Activated CD4-positive, alpha-beta T cell treated with anti-CD3 and anti-CD28 coated beads for 36 hours (primary cell): ENCODE measurements around the gene COPG2. TPM values are rescaled to one million over a fixed set of nuclear protein-coding genes. Genes with fewer than 3 reads are reported as not detected.
"Not testable (repeated sequence)": the region's sequence is repeated elsewhere in the genome, so short reads cannot be mapped to it uniquely, and the experiment has no call there.

Experiments used
- ATAC-seq: fragments of 200-7000 bp; cut with Tn5 transposase; one replicate; pipeline ENCODE4 v1.10.0; 2021; ENCODE audit warnings: mild to moderate bottlenecking, moderate library complexity
- CTCF ChIA-PET: fragments of 350-600 bp; sonication (Branson Sonifier 250); formaldehyde crosslinking; loops from one replicate; lab custom pipeline; 2021; ENCODE audit warnings: antibody characterized with exemption; lab: Charles Lee
- POLR2A ChIA-PET: fragments of 350-600 bp; sonication (Branson Sonifier 250); formaldehyde crosslinking; loops from one replicate; lab custom pipeline; 2021; ENCODE audit warnings: antibody characterized with exemption, inconsistent platforms; lab: Charles Lee
- DNase-seq: peaks from one replicate; pipeline ENCODE4 v3.0.0-alpha.2; 2020
- H3K27ac Mint-ChIP-seq: one replicate; pipeline ENCODE4 v1.8.0; 2021; ENCODE audit warnings: mixed read lengths
- H3K27me3 Mint-ChIP-seq: one replicate; pipeline ENCODE4 v1.8.0; 2021; ENCODE audit warnings: mixed read lengths
- H3K36me3 Mint-ChIP-seq: one replicate; pipeline ENCODE4 v1.8.0; 2021; ENCODE audit warnings: low read depth, mixed read lengths
- H3K4me1 Mint-ChIP-seq: one replicate; pipeline ENCODE4 v1.8.0; 2021; ENCODE audit warnings: mixed read lengths
- H3K4me3 Mint-ChIP-seq: one replicate; pipeline ENCODE4 v1.8.0; 2021; ENCODE audit warnings: mild to moderate bottlenecking, moderate library complexity, mixed read lengths
- H3K9me3 Mint-ChIP-seq: one replicate; pipeline ENCODE4 v1.8.0; 2021; ENCODE audit warnings: low read depth, mixed read lengths
- intact Hi-C, 2 experiments: fragments of 100-400 bp; cut with DNase I in 1 of 2; cut with micrococcal nuclease in 1 of 2; formaldehyde crosslinking; loops; one replicate each; pipeline versions ENCODE4 v1.14.2 to v1.15.1; 2022 to 2024; cut with DNase I, micrococcal nuclease
- total RNA-seq, 2 experiments: library from RNA; stranded (reverse); gene quantifications; one replicate each; pipeline ENCODE4 v1.2.3, GENCODE V29; 2021

COPG2 gene
- total RNA-seq, 2 experiments from 2014 or later = 23.5 to 25.9 TPM

GRCh38 chr7:130560972-130561371, 107.6 kb downstream of the COPG2 start:
- POLR2A ChIA-PET = no interaction called here
- Mint-ChIP-seq H3K36me3 (peaks cover 19% of the 10 kb centered on the region), H3K27me3 (no peaks in the 10 kb centered on the region), H3K27ac (no peak overlapping the region), H3K4me1 (no peaks in the 10 kb centered on the region), H3K9me3 (peaks cover 6% of the 10 kb centered on the region), H3K4me3 (no peak overlapping the region)
- ATAC-seq (peak; percentile 44), DNase-seq (peak; percentile 17)
- intact Hi-C loops = loop anchor here (1.0 to 5.0 kb wide), 3 partner anchors 196 to 489 kb away; partner anchors contain the start of gene KLHDC10 (in 1 of the 2)
- CTCF ChIA-PET = no interaction called here

GRCh38 chr7:130559184-130559583, 109.4 kb downstream of the COPG2 start:
- ATAC-seq (no peak), DNase-seq (no peak)
- Mint-ChIP-seq H3K4me3 (no peak overlapping the region), H3K4me1 (no peaks in the 10 kb centered on the region), H3K9me3 (no peaks in the 10 kb centered on the region), H3K36me3 (peaks cover 12% of the 10 kb centered on the region), H3K27ac (no peak overlapping the region), H3K27me3 (no peaks in the 10 kb centered on the region)
- POLR2A ChIA-PET = no interaction called here
- intact Hi-C loops = no loop called here
- CTCF ChIA-PET = no interaction called here

GRCh38 chr7:130554481-130554880, 114.1 kb downstream of the COPG2 start:
- H3K27ac Mint-ChIP-seq = no peak overlapping the region
- no peak overlapping the region for H3K4me3 Mint-ChIP-seq
- H3K9me3 Mint-ChIP-seq = no peaks in the 10 kb centered on the region
- CTCF ChIA-PET = no interaction called here
- H3K4me1 Mint-ChIP-seq = no peaks in the 10 kb centered on the region
- intact Hi-C loops = no loop called here
- no peak for ATAC-seq
- POLR2A ChIA-PET = no interaction called here
- DNase-seq = no peak
- H3K36me3 Mint-ChIP-seq = peaks cover 11% of the 10 kb centered on the region
- H3K27me3 Mint-ChIP-seq = no peaks in the 10 kb centered on the region

GRCh38 chr7:130553398-130554029, 115.0 kb downstream of the COPG2 start:
- intact Hi-C loops = no loop called here
- Mint-ChIP-seq H3K9me3 (no peaks in the 10 kb centered on the region), H3K27me3 (no peaks in the 10 kb centered on the region), H3K4me1 (no peaks in the 10 kb centered on the region), H3K4me3 (no peak overlapping the region), H3K27ac (no peak overlapping the region), H3K36me3 (peaks cover 12% of the 10 kb centered on the region)
- ChIA-PET CTCF (interaction anchor here (1.5 kb wide), 1 partner anchor 11 kb away, joined by 6 read pairs; no protein-coding TSS in a partner anchor), POLR2A (no interaction called here)
- no peak for ATAC-seq
- no peak for DNase-seq

- no peaks in the 10 kb centered on the region for H3K9me3 Mint-ChIP-seq
- DNase-seq = no peak
- H3K4me1 Mint-ChIP-seq = no peaks in the 10 kb centered on the region
- H3K27ac Mint-ChIP-seq = no peak overlapping the region
- intact Hi-C loops = no loop called here
- CTCF ChIA-PET = no interaction called here
- H3K4me3 Mint-ChIP-seq = no peak overlapping the region
- POLR2A ChIA-PET = no interaction called here
- no peak for ATAC-seq
- H3K36me3 Mint-ChIP-seq = peaks cover 13% of the 10 kb centered on the region
- no peaks in the 10 kb centered on the region for H3K27me3 Mint-ChIP-seq
These were observed 124.2 kb downstream of the COPG2 start for GRCh38 chr7:130544356-130544755.

- no peak for ATAC-seq
- intact Hi-C loops = no loop called here
- Mint-ChIP-seq H3K27me3 (no peaks in the 10 kb centered on the region), H3K4me1 (no peaks in the 10 kb centered on the region), H3K27ac (no peak overlapping the region), H3K9me3 (no peaks in the 10 kb centered on the region), H3K36me3 (peaks cover 8% of the 10 kb centered on the region), H3K4me3 (no peak overlapping the region)
- DNase-seq = no peak
- CTCF ChIA-PET = no interaction called here
- POLR2A ChIA-PET = no interaction called here
These were observed 125.0 kb downstream of the COPG2 start for GRCh38 chr7:130543487-130544010.

- H3K4me1 Mint-ChIP-seq, POLR2A ChIA-PET, H3K4me3 Mint-ChIP-seq, ATAC-seq, H3K27ac Mint-ChIP-seq, H3K27me3 Mint-ChIP-seq, CTCF ChIA-PET, DNase-seq, H3K36me3 Mint-ChIP-seq, H3K9me3 Mint-ChIP-seq, intact Hi-C loops: not testable (repeated sequence)
These were observed 126.3 kb downstream of the COPG2 start for GRCh38 chr7:130542297-130542696.

- H3K9me3 Mint-ChIP-seq, H3K4me3 Mint-ChIP-seq, H3K4me1 Mint-ChIP-seq, DNase-seq, intact Hi-C loops, CTCF ChIA-PET, H3K27ac Mint-ChIP-seq, H3K27me3 Mint-ChIP-seq, H3K36me3 Mint-ChIP-seq, ATAC-seq, POLR2A ChIA-PET: not testable (repeated sequence)
These were observed 127.3 kb downstream of the COPG2 start for GRCh38 chr7:130541287-130541686.

- intact Hi-C loops, CTCF ChIA-PET, POLR2A ChIA-PET, ATAC-seq, DNase-seq, H3K27ac Mint-ChIP-seq, H3K27me3 Mint-ChIP-seq, H3K4me1 Mint-ChIP-seq, H3K9me3 Mint-ChIP-seq, H3K36me3 Mint-ChIP-seq, H3K4me3 Mint-ChIP-seq: not testable (repeated sequence)
These were observed 130.7 kb downstream of the COPG2 start for GRCh38 chr7:130537894-130538293.

- intact Hi-C loops = no loop called here
- CTCF ChIA-PET = no interaction called here
- no peaks in the 10 kb centered on the region for H3K27me3 Mint-ChIP-seq
- POLR2A ChIA-PET = no interaction called here
- DNase-seq (no peak), ATAC-seq (no peak)
- peaks cover 8% of the 10 kb centered on the region for H3K4me1 Mint-ChIP-seq
- H3K27ac Mint-ChIP-seq = no peak overlapping the region
- H3K9me3 Mint-ChIP-seq = no peaks in the 10 kb centered on the region
- H3K36me3 Mint-ChIP-seq = peaks cover 8% of the 10 kb centered on the region
- no peak overlapping the region for H3K4me3 Mint-ChIP-seq
These were observed 139.1 kb downstream of the COPG2 start for GRCh38 chr7:130529417-130529816.

- H3K9me3 Mint-ChIP-seq, H3K4me1 Mint-ChIP-seq, H3K36me3 Mint-ChIP-seq, DNase-seq, POLR2A ChIA-PET, intact Hi-C loops, H3K4me3 Mint-ChIP-seq, H3K27me3 Mint-ChIP-seq, CTCF ChIA-PET: not testable (repeated sequence)
- H3K27ac Mint-ChIP-seq = peak overlapping the region; percentile 6
- peak; percentile 60 for ATAC-seq
These were observed 140.7 kb downstream of the COPG2 start for GRCh38 chr7:130527752-130528355.

GRCh38 chr7:130524628-130525027, 143.9 kb downstream of the COPG2 start:
- Mint-ChIP-seq H3K27me3 (no peaks in the 10 kb centered on the region), H3K9me3 (no peaks in the 10 kb centered on the region), H3K4me1 (peaks cover 8% of the 10 kb centered on the region), H3K4me3 (no peak overlapping the region), H3K36me3 (peaks cover 8% of the 10 kb centered on the region), H3K27ac (no peak overlapping the region)
- no peak for DNase-seq
- POLR2A ChIA-PET = no interaction called here
- no peak for ATAC-seq
- intact Hi-C loops = no loop called here
- CTCF ChIA-PET = no interaction called here
